Activated naive CD4-positive, alpha-beta T cell treated with anti-CD3 and anti-CD28 coated beads, Interleukin-2, amount 50 U/mL, for 16 hours (primary cell): ENCODE measurements around the gene GPHN.

Source experiments
- DNase-seq: peaks from one replicate; pipeline ENCODE4 v3.0.0-alpha.2; 2020

The GPHN gene

DNA sequence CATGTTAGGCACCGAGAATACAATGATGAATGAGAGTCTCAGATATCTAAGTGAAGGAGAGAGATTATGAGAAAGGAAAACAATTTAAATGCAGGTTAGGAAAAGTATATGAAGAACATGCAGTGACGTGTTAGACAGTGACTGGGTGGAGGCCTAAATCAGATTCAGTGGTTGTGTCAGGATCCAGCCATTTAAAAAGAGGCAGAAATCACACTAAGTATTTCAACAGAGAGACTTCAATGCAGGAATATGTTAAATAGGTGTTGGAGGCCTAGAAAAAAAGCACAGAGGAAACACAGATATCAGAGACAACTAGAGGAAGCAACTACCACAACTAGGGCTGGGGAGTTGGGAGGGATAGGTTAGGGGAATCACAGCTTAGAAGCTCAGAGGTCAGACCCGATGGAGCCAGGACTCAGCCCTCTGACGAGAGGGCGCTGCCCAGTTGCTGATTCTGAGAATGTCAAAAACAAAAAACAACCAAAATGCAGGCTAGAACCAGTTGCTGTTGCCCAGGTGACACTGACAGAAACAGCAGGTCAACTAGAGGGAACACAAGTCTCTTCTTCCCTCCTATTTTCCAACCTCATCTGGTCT, 678.3 kb downstream of the GPHN start:
- DNase-seq: no peak

DNA sequence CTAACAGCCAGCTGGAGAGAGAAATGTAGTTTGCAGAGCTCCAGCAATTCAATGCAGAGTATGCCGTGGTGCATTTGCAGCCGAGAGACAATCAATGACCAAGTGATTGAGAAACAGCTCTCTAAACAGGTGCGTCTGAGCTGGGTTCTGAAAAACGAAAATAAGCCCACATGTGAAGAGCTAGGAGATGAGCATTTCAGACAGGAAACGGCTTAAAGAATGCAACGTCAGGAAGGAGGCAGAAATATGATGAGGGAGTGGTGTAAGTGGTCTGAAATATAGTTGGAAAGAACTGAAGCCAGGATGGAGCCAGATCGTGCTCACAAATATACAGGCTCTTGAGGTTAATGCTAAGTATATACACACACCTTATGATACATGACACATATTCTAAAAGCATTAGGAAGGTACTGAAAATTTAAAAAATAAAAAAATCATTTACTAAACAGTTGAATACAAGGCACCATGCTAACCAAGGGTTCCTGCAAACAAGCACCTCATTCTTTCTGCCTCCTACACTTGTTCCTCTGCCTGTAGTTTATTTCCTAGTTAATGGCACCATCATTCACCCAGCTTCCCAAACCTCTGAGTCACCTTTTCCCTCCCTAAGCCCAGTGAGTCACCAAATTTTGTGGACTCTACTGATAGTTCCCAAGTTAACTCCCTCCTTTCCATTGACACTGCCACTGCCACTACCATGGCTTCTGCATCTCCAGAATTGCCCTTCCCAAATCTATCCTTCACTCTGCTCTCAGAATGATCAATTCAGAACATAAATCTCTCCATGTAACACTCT, 679.0 kb downstream of the GPHN start:
- DNase-seq: no peak

DNA sequence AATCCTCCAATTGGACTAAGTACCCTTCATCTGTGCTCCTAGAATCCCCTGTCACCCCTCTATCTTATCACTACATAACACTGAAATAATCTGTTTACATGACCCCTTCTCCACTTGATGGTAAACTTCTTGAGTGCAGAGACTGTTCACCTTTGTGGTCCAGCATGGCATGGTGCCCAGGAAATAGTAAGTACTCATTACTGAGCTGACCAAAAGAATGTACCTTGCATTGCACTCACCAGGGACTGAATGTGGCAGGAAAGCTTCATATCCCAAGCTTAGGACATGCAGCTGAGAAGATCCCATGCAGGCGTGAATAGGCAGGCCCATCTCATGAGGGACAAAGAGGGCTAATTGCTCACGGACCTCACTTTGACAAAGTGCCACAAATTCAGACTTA, 679.9 kb downstream of the GPHN start:
- DNase-seq: no peak

DNA sequence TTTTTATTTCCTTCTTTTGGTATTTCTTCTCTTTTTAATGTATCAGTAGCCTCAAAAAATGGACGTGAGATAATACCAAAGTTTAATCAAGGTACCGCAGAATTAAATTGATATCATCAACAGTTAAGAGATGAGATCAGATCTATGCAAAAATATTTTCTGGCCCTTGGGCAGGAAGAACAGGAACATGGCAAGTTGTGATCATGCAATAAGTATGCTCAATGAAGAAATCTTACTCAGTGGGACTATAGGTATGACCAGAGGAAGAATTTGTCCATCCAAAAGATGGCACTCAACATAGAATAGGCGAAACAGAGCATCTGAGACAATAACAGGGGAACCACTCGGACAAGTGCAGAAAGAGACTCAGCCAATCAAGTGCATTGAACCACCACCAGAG, 680.4 kb downstream of the GPHN start:
- no peak for DNase-seq

DNA sequence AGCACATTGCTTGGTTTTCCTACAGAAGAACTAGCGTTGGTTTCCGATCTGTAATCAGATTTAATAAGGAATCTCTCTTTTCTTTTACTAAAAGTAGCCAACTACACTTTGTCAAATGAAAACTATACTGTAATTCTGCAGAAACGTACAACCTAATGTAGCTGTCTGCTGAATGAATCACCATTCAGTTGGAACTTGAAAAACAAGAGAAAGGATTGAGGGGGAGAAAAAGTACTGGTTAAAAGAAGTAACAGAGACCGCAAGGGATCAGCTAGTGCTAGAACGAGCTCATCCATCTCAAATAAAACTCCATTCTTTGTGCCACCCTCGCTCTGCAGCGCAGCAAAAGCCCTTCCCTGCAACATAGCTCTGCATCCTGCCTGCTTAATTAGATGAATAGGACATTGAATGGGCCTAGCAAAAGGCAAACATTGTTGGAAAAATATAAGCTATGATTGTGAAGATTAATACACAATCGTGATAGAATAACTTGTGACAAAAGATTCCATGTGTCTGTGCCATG, 683.9 kb downstream of the GPHN start:
- no peak for DNase-seq

DNA sequence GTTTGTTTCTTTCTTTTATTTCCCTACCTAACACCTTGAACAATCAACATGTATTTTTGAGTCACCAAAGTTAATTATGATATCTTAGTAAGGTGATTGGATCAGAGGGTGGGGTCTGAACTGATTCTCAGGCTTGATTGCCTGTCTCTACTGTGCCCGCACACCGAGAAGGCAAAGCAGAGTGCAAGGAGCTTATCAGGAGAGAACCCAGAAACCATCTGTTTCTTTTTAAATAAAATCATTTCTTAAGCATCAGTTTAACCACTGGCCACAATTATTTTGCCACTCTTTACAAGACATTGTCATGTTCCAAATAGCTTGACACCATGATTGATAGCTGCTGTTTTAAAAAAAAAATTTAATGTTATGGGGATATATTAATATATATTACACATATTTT, 684.4 kb downstream of the GPHN start:
- DNase-seq: no peak

DNA sequence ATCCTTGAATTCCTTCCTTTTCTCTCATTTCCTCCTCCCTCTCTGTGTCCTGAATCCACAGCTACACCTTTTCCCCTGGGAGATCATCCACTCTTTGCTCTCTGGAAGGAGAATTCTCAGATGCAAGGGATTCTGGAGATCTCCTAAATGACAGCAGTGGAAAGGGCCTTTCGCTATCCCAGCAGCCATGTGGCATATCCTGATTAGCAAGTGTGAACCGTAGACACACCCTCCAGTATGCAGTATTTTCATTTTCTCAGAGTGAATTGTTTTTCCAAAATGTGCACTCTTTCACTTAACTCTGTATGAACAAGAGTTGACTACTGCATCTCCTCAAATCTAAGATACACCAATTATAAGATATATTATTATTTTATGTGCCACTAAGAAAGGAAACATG, 687.3 kb downstream of the GPHN start:
- DNase-seq: no peak

DNA sequence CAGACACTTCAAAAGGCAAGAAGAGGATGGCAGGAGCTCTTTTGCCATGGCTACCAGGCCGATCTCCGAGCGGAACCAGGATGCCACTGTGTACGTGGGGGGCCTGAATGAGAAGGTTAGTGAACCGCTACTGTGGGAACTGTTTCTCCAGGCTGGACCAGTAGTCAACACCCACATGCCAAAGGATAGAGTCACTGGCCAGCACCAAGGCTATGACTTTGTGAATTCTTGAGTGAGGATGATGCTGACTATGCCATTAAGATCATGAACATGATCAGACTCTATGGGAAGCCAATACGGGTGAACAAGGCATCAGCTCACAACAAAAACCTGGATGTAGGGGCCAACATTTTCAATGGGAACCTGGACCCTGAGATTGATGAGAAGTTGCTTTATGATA, 691.1 kb downstream of the GPHN start:
- no peak for DNase-seq

DNA sequence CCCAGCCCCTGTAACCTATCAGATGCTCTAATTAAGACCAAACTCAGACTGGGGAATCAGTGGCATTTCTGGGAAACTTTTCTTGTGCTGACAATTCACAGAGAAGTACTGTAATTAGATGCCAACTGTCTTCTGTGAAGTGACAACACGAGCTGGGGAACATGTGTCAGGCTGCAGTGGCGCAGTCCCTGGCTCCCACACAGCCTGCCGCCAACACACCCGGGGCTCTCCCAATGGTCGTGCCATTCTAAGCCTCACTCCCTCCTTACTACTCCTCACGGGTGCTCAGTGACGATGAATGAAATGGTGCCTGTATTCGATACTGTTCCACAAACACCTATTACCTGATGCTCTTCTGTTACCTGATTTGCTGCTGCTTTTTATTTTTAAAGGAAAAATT, 699.9 kb downstream of the GPHN start:
- DNase-seq: no peak

DNA sequence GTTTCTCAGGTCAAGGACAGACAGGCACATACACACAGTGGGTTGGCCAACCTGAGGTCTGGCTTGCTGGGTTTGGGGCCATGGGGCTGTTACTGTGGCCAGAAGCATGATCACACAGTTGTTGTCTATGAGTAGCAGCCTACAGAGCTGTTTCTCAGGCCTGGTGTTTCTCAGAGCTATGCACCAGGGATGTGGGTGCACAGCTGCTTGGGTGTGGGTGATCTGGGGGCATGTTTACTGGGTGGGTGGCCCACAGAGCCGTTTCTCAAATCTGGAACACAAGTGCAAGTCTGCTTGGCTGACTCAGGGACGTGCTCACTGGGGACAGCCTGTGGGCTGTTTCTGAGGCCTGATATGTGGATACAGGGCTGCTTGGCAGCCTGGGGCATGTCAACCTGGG, 710.2 kb downstream of the GPHN start:
- DNase-seq: no peak

DNA sequence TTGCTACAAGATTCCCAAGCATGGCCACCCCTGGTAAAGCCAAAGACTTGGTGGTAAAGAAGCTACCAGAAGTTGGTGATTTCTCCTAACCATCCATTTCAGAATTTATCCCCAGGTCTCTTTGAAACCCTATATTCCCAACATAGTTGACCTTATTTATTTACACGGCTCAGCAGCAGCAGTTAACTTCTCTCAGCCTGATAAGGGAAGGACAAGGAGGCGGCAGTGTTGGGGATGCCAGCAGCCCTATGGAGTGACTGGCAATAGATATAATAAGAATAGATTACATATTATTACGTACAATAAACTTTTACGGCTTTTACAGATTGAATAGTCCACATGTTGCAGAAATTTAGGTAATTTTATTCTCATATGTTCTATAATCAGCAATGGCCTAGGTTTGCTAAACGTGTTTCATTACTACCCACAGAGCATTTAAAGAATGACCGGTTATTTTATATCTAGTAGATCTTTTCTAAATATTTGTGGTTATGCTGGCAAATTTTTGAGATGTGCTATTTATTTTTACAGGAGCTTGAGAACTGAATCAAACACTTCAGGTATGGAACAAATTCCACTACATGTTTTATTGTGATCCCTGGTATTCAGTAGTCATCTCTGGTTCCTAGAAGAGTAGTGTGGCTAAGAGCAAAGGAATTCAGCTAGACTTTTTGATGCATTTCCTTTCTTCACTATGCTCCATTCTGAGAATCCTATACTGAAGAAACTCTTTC, 713.5 kb downstream of the GPHN start:
- DNase-seq: no peak

DNA sequence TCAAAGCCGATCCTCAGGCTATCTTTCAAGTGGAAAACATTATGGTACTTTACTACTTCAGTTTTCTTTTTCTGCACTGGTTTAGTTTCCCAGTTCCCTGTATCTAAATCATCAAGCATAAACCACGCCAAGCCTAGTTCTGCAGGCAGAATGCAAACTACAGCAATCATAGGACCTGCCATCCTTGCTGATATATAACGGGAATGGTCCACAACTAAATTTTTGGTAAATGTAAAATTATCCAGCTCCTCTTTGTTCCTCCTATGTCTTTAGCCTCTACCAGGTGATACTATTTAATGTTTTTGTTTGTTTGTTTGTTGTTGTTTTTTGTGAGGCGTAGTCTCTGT, 714.0 kb downstream of the GPHN start:
- no peak for DNase-seq

DNA sequence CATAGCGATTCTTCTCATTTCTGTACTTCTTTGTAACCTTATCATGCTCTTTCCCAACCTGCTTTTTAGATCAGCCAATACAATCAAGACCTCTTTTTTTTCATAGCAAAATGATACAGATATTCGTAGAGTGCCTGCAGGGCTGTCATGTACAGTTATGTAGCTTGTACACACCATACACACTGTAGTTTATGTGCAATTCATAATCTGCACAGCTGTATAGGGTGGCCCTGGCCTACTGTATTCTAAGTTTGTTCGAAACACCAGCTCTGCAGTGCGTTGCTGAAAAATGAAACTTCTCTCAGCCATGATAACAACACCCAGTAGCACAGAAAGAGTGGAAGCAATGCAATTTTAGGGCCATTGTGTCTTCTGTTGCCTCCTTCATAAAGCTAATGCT, 717.6 kb downstream of the GPHN start:
- no peak for DNase-seq

DNA sequence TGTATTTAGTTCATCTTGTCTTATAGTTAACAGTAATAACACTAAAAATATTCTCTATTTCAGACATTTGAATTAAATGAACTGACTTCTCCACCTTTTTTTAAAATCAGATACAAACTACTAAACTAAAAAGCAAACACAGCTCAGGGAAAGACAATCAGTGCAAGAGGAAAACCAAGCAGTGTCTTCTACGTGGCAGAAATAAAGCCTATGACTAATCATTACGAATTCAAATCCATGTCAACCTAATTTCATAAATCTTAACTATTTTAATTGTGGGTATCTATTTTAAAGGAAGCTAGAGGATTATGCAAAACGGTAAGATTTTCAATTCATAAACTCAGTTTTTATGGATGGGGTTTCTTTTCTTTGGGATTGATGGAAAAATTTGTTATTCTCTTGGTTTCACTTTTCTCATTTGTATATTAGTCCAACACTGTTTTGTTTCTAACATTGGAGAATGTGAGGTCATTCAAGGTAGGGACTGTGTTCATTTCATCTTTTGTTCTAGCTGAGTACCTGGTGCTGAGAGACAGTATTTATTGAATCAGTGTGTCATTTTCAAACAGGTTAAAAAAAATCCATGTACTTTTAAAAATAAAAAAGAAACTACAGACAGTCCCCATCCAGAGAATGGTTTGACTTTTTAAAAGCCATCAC, 720.5 kb downstream of the GPHN start:
- no peak for DNase-seq
